ENCODE data around the gene C10orf90.
"Not testable (repeated sequence)": the region's sequence is repeated elsewhere in the genome, so short reads cannot be mapped to it uniquely, and the experiment has no call there.

The C10orf90 gene

DNA sequence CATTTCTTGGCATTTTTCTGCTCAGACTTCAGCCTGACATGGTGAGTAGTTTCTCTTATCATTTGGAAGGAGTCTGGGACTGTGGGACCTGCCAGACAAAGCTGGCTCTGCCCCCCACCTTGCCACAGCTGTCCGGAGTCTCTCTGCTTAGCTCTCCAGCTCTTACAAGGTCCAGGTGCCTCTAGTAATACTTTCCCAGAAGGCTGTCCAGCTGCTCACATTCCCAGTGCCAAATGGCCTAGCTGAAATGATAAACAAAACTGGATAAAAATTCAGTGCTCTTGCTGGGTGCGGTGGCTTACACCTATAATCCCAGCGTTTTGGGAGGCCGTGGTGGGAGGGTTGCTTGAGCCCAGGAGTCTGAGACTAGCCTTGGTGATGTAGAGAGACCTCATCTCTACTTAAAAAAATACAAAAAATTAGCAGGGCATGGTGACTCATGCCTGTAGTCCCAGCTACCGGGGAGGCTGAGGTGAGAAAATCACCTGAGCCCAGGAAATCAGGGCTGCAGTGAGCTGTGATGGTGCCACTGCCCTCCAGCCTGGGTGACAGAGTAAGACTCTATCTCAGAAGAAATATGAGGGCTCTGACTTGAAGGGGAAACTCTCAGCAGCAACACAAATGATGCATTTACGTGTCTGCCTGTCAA is 86.8 kb downstream of the C10orf90 start:
- no peak for DNase-seq

DNA sequence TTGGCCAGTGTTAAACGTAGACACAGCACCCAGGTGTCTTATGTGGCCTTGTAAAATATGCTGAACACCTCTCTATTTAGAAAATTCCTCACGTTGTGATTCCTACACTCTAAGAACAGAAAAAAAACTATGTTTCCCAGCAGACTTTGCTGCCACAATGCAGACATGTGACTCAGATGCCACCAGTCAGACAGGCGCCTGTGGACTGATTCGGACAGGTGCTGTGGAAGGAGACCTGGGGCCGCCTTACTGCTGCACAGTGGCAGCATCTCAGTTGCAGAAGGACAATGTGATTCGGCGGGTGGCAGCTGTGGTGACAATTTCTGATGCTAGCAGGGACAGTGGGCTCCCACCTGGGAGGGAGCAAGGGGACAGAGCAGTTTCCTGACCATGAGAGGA is 88.8 kb downstream of the C10orf90 start:
- DNase-seq = no peak

DNA sequence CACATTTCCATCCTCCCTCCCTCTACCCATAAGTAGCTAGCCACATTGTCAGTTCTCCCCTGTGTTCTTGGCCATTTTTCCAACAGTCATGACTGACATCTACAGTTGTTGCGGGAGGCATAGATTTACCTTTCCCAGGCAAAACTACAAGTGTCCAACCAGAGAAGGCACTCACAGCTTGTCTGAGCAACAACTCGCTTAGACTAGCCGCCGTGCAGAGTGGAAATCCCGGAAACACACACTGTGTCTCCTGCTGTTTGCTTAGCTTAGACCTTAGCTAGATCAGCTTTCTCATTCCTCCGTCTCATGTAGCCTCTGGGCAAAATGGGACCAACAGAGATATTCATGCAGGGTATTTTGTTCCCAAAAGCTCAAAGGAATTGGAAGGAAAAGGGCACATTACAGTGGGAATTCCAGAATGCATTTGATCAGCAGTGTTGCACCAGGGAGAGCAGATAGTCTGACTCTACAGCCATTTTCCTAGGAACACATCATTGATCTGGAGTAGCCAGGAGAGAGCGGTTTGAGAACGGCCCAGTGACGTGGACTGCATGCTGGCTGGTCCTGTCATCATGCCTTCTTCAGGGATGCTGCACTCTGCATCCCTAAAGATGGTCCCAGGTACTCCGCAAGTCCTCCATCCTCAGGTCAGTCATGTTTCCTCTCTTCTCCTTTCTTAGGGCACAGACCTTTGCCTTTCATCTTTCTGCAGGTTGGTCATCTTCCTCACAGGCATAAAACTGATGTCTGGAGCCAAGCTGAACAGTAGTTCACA is 89.4 kb downstream of the C10orf90 start:
- DNase-seq = no peak

DNA sequence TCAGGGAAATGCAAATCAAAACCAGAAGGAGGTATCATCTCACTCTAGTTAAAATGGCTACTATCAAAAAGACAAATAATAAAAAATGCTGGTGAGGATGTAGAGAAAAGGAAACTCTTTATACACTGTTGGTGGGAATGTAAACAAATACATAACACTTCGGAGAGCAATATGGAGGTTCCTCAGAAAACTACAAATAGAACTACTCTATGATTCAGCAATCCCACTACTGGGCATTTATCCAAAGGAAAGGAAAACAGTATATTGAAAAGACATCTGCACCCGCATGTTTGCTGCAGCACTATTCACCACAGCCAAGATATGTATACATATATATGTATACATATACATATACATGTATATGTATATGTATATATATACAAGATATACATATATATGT is 94.2 kb downstream of the C10orf90 start:
- no peak for DNase-seq

DNA sequence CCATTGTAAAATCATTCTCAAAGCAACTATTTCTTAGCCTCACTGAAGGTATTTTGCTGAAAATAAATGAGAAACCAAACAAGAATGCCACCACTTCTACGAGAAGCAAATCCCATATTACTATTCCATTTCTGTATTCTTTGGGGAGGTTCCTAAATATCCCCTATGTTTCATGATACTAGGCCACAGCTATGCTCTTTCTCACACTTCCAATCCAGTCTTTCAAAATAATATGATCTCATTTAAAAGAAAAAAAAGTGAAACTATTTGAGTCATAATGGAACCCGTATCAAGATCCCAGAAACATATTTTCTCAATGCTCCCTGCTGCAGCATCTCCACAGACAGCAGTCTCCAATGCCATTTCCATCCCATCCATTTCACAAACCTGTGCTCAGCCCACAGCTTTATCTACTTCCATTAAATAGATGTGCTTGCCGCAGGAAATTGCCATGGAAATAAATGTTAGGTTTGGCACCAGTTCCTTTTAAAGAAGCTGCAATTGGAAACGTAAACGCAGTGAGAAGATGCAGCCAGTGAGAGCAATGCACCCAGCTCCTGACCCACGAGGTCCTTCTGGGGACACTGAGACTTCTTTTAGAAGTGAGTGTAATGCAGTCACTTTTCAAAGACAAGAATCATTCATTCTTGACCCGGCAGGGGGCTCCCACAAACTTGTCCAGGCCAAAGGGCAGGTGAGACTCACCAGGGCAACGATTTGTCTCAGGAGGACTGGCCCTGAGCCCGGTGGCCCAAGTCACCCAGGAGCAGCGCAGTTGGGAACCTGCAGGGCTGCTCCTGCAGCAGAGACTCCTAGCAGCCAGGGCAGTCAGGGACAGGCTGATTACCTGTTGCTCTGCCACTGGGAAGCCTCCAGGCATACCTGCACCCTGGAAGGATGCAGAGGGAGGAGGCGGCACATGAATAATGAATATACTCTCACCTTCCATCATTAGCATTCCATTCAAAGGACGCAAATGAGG is 99.6 kb downstream of the C10orf90 start:
- no peak for DNase-seq

DNA sequence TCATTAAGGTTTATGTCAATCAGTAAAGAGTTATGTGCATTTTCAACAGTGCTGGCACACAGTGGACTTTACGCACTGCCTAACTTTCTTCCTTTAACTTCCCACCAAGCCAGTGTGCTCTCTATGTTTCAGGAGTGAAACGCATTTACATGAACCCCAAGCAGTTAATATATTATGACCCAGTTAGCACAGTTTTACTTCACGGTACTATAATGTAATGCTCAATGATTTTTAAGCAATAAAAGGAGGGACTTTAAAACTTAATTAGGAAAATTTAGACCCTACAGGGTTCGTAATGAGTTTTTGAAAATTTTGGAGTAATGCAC is 100.3 kb downstream of the C10orf90 start:
- no peak for DNase-seq

DNA sequence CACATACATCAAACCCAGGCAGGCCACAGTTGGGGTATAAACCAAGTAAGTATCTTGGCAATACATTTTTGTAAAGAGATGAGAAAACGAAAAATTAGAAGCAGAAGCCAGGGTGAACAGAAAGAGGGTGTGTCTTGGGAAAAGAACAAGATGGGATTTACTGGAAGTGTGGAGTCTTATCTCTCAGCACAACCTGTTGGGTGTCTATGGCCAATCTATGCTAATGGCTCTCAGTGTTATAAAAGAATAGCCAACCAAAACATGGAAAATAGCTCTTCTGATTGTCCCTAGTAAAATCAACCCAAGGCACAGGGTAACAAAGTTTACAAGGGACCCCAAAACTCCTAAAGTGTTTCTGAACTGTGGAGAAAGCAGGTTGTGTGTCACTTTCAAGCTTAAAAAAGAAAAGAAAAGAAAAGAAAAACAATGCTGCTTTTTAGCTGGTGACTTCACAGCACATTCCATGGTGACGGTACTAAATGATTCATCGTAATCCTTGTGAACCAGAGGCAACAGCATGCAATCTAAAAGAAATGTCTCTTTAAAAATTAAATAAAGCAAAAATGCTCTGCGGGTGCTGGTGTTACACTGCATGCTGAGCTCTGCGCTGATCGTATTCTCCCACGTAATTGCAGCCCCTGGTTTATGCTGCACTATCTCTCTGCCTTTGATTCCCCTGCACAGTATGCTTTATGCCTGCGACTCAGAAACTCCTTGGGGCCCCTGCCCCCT is 100.8 kb downstream of the C10orf90 start:
- DNase-seq = no peak

DNA sequence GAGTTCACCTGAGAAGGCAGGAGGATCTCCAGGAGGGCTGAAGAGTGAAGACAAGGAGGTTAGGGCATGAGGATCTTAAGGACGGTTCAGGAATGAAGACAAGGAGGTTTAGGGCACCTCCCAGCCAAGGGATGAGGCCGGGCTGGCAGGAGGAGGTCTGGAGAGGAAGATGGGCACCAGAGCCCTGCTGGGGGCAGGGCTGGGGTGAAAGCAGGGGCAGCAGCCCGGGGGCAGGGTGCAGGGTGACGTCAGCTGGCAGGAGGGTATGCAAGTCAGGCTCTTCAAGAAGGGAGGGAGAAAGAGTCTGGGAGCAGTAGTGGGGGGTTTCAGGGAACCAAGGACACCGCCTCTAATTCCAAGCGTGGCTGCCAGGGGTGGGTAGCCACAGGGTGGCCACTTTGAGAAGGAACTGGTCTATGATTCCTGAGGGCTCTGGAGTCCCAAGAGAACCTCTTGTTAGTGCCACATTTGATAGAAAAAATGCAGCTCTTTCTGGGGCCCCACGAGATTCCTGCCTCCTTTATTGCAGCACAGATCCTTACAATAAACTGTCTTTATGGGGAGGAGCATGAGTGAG is 101.6 kb downstream of the C10orf90 start:
- no peak for DNase-seq

DNA sequence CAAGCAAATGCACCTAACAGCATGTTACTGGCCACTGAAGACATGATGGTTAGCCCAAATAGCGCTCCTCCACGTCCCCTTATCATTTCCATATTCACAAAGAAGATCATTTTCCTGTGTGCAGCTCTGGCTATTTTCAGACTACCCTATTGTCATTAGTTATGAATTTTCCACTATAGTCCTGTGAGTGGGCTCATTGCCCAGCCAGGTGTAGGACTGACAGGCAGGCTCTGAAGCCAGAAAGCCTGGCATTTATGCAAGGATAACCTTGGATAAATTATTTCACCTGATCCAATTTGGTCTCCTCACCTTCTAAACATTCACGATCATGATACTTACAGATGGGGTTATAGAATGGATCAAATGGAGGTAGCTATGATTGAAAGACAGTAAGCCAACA is 104.6 kb downstream of the C10orf90 start:
- no peak for DNase-seq

DNA sequence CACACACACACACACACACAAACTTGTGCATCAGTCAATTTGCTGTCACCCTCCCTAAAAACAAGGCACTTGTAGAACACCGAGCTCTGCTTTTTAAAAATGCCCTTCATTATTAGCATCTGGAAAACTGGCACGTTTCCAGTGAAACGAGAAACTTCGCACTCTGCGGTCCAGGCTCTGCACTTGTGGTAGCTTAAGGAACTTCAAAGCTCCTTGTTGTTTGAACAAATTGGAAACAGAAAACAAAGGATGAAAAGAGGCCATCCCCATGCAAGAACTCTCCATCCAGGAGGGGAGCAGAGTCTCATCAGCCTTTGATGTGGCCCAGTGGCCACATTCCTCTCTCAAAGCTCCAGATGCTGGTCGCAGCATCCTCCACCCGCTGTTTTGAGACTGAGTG is 105.1 kb downstream of the C10orf90 start:
- DNase-seq = no peak

DNA sequence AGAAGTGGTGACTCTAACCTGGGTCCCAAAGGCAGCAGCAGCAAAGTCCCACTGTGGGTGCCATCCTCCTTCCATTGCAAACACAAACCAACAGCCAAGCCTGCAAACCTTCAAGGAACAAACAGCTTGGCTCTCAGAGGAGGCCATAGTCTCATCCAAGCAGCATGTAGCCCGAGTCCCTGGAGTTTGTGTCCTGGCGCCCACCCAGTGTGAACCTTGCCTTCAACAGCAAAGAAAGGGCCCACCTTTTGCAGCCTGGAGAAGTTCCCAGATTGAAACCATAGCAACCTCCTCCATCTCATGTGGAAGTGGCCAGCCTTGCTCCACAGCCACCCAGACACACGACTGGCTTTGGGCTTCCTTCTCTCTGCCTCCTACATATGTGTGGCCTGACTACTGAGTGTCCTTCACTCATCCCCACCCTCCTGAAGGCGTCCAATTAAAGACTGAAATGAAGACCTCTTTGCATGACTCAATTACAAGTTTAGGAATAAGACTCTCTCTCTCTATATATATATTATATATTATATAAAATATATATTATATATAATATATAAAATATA is 106.1 kb downstream of the C10orf90 start:
- DNase-seq = no peak

DNA sequence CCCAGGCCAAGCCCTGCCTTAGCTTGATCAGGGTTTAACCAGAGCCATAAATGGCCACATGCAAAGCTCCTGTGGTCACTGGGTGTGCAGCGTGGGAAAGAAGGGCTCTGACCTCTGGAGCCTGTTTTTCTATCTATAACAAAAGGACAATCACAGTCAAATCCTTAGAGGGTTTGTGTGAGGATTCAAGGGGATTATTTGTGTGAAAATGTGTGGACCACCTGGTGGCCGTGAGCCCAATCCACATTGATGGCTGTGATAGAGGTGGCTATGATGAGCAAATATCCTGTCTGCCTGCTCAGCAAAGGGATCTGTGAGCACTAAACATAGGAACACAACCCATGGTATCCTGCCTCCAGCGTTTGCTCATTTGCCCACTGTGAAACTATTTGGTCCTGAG is 107.1 kb downstream of the C10orf90 start:
- no peak for DNase-seq

DNA sequence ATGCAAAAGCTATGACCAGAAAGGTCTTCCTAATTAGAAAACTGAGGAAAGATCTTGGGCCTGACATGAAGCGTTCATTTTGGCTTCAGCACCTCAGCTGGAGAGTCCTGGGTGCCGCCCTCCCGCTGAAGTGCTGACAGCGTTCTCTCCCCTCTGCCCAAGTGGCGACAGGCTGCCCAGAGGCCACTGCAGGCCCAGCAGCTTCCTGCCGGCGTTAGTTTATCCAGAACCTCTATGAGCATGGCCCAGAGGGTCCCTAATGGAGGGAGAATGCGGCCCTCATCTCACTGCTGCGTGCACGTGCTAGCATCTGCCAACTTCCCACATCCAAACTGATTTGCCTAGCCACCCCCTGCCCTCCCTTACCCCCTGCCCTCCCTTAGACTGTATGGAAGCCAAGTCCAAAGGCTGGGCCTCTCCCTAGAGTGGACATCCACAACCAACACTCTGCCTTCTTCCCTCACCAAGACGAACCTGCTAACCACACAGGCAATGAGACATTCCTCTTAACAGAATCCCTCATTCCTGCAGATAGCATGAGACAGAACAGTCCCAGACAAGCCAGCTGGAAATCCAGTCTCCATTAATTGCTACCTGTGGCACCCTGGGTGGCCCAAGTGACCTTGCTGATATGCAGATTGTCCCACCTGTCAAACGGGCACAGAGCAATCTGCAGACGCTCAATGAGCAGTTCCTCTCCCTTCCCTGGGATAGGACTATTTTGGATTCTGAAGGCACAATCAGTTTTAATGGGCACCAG is 108.4 kb downstream of the C10orf90 start:
- DNase-seq = no peak

DNA sequence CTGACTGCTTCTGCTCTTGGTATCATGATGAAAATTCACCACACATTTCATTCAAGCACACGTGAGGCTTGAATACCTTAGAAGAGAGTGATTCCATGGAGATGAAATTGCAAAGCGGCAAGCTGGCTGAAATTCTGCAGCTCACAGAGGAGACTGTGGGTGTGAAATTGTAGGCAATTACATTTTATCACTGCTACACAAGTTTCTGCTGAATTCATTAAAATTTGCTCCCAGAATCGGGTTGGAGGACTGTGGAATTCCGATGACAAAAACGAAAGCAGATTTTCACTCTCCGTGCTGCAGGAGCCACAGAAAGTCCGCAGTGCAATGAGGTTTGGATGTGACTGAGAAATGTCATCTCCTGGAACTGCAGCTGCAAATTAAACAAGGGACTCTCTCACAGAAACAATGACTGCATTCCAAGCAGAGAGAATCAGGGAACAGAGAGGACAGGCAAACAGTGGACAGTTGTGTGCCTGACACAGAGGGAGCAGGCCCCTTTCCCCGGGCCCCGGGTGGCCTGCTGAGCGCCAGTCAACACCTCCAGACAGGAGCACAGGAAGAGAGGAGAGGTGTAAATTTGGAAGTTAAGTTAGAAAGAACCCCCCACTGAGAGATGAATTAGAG is 109.1 kb downstream of the C10orf90 start:
- DNase-seq = no peak

DNA sequence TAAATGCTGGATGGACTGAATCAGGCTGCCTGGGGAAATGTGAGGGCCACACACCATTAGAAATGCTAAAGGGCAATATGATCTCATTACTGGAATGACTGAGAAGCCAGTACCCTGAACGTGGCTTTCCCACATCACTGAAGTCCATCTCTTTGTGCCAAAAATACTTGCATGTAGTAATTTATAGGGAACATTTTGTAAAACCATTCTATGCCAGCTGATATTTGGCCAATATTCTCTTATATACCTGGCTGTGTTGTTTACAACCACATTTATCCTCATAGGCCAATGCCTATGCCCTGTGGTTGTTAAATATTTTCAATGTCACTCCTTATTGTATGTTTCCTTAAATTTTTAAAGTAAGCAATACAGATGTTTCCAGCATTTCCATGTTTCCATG is 111.6 kb downstream of the C10orf90 start:
- no peak for DNase-seq

DNA sequence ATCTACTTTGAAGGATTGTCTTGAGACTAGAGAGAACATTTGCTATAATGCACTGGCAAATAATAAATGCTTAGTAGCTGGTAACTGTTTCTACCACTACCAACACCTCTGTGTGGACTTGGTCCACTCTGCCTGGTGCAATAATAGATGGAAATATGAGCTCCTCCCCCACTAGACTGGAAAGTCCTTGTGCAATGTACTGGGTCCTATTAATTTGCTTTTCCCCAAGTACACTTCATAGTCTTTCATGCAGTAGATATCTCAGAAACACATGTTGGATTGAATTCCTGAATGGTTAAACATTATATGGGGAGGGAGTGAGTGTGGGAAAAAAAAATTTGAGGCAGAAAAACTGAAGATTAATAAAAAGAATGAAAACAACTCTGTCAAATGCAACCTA is 119.3 kb downstream of the C10orf90 start:
- no peak for DNase-seq

DNA sequence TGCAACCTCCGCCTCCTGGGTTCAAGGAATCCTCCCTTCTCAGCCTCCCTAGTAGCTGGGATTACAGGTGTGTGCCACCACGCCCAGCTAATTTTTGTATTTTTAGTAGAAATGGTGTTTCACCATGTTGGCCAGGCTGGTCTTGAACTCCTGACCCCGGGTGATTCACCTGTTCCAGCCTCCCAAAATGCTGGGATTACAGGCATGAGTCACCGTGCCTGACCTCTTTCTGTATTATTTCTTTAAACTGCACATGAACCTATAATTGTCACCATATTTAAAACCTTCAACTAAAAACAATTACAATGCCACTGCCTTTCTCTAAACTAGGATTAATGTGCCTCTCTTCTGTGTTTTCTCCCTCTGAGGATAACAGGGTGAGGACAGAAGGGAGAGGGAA is 119.9 kb downstream of the C10orf90 start:
- not testable (repeated sequence) for DNase-seq

DNA sequence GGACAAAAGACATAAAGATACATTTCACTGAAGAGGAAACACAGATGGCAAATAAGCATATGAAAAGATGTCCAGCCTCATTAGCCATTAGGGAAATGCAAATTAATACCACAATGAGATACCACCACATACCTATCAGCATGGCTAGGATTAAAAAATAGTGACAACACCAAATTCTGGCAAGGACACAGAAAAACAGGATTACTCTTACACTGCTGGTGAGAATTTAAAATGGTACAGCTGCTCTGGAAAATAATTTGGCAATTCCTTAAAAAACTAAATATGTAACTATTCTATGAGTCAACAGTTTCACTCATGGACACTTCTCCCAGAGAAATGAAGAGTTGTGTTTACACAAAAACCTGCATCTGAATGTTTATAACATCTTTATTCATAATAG is 121.1 kb downstream of the C10orf90 start:
- DNase-seq = no peak

DNA sequence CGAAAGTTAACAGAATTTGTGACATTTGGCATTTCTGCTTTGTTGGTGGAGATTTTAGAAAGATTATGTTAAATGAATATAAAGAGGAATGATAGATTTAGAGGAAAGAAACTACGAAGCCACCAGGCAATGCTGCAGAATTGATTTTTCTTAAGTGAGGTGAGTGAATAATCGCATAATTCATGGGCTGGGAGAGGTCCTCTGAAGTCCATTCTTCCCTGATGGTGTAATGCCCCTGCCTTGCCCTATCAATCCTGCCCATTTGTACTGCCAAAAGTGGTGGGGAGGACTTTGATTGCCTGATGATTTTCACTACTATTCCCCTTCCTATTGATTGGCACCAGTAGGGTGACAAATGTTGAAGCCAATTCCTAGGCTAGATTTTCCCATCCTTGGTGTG is 125.9 kb downstream of the C10orf90 start:
- DNase-seq = no peak

DNA sequence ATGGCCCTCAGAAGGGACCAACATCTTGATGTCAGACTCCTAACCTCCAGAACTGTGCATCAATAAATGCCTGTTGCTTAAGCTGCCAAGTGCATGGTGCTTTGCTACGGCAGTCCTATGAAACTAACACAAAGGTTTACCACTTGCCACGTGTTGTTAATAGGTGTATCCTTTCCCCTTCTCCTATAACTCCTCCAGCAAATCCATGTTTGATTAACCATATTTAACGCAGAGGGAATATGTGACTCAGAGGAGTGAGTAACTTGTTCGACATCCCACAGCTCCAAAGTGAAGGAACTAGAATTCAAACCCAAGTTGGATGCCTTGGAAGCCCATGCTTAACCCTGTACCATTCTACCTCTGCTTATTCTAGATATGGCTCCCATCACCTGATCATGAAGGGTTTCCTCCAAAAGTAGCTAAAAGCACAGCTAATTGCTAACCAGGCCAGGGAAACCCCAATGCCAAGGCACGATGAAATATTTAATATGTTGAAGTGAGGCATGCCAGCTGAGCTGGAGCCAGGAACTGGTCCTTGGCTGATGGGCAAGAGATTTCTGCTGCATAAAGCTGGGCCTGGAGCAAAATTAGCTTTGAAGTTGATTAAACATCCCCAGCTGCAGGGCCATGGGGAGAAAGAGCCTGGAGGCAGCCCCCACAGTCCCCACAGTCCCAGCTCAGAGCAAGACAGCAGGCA is 131.9 kb downstream of the C10orf90 start:
- no peak for DNase-seq
